ENCODE data around the gene JPH4.
A peak's percentile ranks its signal among the peaks of the same experiment; 100 is the strongest.
"Not testable (repeated sequence)": the region's sequence is repeated elsewhere in the genome, so short reads cannot be mapped to it uniquely, and the experiment has no call there.

Gene JPH4

DNA sequence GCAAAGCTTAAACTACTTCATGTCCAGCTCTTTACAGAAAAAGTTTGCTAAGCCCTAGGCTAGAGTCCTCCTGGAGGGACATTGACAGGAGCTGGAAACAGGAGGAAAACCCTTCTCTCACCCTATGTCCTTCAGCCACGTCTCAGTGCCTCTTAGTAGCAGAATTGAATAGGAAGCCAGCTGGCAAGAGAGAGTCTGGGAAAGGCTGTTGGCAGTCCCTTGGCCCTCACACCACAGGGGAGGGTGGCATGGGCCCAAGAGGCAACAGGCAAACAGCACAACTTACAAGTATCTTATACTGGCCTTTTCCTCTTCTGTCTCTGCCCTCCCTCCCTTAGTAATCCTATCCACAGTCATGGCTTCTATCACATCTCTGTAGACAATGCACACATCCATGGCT lies 29.9 kb upstream of the JPH4 start:
- no peak for DNase-seq

DNA sequence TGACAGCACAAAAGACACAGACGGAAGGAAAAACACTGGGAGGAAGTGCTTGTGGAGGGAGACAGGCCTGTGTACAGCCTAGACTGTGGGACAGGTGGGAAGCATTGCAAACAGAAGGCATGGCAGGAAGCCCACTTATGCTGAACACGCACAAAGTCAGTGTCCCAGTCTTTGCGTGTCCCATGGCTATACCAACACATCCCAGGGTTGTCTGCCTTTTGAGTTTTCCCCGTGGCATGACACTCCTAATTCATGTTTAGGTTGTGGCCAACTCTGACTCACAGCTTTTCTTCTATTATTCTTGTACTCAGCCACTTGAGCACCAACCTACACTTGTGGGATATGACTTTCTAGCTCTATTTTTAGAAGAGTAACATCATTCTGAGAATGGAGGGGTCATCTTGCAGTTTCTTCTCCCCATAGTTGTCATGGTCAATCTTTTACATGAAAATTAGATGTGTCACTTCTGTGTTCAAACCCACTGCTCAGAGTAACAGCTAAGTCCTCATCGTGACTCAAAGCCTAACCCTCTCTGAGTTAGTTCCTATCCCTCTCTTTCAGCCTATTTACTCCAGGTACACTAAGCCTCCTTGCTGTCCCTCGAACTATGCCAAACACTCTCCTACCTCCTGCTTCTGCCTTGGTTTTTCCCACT lies 27.5 kb upstream of the JPH4 start:
- no peak for DNase-seq

DNA sequence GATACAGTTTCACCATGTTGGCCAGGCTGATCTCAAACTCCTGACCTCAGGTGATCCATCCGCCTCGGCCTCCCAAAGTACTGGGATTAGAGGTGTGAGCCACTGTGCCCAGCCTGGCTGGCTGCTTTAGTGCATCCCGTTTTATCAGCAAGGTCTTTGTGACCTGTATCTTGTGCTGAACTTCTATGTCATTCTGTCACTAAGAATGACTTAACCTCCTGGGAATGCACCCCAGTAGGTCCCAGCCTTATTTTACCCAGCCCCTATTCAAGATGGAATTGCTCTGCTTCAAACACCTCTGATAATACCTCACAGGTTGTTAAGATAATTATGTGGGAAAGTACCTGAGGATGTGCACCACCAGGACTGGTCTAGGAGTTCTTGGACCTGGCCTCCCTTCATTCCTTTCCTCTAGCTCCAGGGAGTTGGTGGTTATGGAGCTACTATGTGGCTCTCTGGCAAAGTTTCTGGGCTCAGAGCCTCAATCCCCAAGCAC lies 26.1 kb upstream of the JPH4 start:
- no peak for DNase-seq

DNA sequence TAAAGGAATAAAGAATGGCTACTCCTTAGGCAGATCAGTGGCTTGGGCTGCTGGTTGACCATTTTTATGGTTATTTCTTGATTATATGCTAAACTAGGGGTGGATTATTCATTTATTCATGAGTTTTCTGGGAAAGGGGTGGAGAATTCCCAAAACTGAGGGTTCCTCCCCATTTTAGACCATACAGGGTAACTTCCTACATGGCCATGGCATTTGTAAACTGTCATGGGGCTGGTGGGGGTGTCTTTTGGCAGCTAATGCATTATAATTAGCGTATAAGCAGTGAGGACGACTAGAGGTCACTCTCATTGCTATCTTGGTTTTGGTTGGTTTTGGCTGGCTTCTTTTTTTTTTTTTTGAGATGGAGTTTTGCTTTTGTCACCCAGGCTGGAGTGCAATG lies 25.6 kb upstream of the JPH4 start:
- DNase-seq: no peak

DNA sequence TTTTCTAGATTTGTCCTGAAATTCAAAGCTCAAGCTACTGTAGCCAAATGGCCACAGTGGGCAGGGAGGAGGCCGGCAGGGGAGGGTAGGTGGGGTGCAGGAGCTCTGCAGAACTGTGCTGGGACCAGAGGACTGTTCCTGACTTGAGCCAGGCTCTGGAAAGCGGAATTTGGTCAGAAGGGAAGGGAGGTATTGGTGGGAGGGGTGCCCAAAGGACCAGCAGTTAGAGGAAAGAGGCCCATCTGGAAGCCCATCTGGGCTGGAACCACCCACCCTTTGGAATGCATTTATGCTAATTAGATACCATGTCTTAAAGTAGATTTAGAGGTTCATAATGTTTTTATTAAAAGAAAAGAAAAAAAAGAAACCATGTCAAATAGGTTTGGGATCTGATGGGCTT lies 24.5 kb upstream of the JPH4 start:
- DNase-seq: no peak

DNA sequence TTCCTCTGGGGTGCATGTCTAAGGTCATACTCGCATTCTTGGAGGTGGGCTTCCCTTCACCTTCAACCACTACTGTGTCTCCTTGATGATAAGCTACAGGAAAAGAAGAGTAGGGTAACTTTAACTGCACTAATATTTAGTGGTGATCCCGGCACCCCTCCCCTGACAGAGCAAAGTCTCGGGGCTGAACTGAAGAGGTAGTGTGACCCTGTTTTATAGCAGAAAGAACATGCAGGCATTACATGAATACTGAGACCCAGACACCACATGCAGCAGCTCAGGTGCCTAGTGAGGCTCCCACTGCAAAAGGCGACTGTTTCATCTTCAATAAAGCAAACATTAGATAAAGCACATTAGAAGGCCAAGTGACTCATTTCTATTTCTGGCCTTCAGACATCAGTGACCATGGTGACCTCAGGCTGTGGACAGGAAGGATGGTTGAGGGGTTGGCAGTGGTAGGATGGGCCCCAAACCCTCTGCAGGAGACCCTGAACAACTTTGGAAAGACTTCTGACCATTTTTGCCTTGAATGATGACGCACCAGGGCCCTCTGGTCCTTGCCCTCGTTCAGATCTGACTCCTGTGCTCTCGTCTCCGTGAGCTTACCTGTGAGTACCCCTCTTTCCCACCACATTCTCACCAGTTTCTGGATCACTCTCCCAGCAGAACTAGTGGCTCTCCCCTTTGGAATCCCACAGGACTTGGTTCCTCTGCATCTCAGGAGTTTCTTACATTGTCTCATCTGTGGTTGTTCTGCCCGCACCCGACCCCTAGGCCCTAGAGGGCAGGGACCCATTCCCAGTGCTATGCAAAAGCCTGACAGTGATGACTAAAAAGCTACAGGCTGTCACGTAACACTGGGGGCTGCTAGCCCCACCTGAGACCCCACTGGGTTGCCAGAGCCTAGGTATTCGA lies 23.8 kb upstream of the JPH4 start:
- no peak for DNase-seq

DNA sequence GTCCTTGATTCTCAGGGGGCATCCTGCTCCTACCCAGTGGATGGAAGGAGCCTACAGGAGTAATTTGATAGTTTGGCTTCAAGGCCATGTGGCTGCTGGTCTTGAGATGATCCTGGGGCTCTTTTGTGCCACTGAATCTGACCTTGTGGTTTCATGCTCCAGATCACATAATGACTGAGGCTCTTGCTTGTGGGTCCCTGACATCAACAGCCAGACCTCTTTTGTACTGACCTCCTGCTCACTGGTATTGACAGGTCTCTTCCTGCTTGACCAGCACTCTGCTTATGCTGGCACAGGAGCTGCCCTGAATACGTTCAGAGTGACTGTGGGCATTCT lies 23.2 kb upstream of the JPH4 start:
- no peak for DNase-seq

DNA sequence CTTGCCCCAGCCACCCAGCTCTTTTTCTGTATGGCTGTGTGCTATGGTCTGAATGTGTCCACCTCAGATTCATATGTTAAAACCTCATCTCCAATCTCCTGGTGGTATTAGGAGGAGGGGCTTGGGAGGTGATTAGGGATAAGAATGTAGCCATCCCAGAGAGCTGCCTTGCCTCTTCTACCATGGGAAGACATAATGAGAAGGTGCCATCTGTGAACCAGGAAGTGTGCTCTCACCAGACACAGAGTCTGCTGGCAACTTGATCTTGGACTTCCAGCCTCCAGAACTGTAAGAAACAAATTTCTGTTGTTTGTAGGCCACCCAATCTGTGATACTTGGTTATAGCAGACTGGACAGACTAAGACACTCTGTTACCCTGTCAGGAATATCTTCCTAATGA lies 22.8 kb upstream of the JPH4 start:
- DNase-seq: no peak

DNA sequence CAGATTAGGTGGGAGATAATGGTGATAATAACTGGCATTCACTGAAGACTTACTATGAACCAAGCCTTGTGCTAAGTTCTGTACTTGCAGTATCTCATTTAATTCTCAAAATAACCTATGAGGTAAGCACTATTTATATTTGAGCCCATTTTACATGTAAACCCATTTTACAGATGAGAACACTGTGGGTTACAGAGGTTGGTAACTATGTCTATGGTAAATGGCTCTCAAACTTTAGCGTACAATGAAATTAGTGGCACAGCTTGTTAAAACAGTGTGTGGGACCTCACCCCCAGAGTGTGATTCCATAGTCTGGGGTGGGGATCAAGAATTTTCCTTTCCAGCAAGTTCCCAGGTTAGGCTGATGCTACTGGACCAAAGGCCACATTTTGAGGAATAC lies 22.2 kb upstream of the JPH4 start:
- no peak for DNase-seq

DNA sequence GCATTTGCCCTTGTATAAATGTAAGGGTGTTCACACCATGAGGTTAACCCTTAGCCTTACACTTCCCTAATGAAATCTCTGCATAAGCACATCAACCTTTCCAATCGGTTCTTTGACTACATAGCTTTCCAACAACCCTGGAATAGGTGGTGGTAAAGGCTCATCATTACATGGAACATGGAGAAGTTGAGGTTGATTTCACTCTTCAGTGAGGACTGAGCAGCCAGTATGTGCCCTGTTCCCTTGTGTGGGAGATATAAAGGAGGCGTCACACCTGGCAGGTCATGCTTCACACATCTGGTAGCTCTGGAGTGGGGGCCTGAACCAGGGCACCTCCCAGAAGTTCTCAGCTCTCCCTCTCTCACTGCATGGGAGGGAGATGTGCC lies 21.7 kb upstream of the JPH4 start:
- DNase-seq: no peak

DNA sequence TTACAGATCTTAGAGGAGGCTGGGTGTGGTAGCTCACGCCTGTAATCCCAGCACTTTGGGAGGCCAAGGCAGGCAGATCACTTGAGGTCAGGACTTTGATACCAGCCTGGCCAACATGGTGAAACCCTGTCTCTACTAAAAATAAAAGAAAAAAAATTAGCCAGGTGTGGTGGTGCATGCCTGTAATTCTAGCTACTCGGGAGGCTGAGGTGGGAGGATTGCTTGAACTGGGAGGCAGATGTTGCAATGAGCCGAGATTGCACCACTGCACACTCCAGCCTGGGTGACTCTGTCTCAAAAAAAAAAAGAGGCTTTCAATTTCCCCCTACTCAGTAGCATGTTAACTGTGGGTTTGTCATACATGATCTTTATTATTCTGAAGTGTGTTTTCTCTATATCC lies 15.6 kb upstream of the JPH4 start:
- not testable (repeated sequence) for DNase-seq

DNA sequence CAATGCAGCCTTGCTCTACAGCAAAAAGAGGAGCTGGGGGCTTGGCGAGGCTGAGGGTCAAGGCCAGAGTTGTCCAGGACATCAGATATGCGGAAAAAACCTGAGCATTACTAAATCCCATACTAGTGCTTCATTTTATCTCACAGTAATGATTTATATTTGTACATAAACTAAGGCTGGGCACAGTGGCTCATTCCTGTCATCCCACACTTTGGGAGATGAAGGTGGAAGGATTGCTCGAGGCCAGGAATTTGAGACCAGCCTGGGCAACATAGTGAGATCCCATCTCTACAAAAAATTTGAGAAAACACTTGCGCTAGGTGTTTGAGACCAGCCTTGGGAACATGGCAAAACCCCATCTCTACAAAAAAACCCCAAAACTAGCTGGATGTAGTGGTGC lies 11.6 kb upstream of the JPH4 start:
- DNase-seq: no peak

DNA sequence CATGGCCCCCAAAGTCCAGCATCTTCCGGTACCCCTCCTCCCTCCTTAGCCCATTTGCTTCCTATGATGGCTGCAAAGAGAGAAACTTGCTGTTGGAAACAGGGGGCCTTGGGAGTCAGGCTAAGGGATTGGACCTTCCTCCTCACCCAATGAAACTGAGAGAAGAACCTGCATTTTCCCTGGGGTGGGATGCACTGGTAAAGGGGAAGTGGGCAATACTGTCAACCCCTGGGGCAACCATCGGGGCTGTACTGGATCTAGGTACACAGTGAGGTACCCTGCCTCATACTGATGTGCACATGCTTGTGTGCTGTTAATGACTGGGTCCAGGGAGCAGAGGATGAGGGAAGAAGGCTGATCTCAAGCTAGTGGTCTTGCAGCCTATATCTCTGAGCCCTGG lies 11.0 kb upstream of the JPH4 start:
- no peak for DNase-seq

DNA sequence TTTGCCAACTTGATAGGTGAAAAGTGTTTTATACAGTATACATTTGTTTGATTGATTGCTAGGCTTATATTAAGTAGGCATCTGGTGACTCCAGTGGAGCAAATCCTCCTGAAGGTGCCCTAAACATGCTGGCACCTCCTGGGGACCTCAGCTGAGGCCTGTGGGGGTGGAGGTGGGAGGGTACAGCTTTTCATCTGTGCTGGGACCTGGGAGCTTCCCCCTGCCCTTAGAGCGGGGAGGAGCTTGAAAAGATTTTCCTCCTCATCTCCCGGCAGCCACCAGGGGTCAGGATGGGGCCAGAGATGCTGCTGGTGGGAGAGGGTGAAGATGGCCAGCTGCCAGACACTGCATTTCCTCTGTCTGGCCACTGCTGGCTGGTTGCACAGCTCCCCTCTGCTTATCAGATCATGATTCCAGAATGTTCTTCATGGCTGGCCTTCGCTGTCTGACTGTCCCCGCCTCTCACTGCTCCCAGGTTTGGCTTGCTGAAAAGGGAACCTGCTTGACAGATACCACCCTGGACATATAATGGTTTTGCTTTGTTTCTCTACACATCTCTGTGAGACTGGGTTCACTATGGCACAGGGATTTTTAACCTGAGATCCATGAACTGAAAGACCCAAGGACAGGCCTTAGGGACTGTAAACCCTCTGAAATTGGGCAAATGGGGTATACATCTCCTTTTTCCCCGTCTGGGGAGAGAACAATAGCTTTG lies 10.5 kb upstream of the JPH4 start:
- DNase-seq: peak; percentile 83

DNA sequence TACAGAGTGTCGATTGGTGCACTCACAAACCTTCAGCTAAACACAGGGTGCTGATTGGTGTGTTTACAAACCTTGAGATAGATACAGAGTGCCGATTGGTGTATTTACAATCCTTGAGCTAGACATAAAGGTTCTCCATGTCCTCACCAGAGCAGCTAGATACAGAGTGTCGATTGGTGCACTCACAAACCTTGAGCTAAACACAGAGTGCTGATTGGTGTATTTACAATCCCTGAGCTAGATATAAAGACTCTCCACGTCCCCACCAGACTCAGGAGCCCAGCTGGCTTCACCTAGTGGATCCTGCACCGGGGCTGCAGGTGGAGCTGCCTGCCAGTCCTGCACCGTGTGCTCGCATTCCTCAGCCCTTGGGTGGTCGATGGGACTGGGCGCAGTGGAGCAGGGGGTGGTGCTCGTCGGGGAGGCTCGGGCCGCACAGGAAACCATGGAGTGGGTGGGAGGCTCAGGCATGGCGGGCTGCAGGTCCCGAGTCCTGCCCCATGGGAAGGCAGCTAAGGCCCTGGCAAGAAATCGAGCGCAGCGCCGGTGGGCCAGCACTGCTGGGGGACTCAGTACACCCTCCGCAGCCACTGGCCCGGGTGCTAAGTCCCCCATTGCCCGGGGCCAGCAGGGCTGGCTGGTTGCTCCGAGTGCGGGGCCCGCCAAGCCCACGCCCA lies 6.1 kb upstream of the JPH4 start:
- DNase-seq: not testable (repeated sequence)

DNA sequence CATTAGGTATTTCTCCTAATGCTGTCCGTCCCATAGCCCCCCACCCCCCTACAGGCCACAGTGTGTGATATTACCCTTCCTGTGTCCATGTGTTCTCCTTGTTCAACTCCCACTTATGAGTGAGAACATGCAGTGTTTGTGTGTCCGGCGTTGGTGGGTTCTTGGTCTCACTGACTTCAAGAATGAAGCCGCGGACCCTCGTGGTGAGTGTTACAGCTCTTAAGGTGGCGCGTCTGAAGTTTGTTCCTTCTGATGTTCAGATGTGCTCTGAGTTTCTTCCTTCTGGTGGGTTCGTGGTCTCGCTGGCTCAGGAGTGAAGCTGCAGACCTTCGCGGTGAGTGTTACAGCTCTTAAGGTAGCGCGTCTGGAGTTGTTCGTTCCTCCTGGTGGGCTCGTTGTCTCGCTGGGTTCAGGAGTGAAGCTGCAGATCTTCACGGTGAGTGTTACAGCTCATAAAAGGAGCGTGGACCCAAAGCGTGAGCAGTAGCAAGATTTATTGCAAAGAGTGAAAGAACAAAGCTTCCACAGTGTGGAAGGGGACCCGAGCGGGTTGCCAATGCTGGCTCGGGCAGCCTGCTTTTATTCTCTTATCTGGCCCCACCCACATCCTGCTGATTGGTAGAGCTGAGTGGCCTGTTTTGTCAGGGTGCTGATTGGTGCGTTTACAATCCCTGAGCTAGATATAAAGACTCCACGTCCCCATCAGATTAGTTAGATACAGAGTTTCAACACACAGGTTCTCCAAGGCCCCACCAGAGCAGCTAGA lies 5.4 kb upstream of the JPH4 start:
- DNase-seq: not testable (repeated sequence)

DNA sequence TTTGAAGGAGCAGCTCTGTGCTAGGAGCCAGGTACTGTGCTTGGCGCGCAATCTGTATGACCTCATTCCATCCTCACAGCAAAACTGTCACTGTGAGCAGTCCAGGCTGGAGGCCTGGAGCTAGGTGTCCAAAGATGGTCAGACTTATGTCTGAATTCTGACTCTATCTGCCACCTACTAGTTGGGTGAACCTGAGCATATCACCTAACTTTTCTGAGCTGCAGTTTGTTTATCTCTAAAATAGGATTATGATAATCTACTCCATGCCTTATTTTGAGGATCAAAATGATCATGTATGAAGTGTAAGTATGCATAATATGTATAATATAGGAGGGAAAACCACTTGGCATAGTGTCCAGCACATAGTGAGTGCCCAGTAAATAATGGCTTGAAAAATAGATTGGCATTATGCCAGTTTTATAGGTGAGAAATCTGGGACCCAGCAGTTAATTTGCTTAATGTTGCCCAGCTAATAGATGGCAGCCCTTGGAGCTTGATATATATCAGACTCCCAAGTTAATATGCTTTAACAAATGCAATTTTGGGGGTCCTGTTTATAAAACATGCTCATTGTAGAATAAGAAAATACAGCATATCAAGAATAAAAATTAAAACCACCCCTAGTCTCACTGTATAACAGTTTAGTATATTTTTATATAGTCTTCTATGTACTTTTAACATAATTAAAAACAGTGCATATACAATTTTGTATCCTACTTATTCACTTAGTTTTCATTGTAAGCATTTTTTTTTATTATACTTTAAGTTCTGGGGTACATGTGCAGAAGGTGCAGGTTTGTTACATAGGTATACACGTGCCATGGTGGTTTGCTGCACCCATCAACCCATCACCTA lies 4.5 kb upstream of the JPH4 start:
- DNase-seq: no peak

DNA sequence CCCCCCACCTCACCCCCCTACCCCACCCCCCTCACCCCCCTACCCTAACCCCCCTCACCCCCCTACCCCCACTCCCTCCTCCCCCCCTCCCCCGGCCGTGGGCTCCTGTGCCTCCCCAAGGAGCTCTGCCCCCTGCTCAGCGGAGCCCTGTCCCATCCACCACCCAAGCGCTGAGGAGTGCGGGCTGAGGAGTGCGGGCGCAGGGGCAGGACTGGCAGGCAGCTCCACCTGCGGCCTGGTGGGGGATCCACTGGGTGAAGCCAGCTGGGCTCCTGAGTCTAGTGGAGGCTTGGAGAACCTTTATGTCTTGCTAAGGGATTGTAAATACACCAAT lies 2.3 kb upstream of the JPH4 start:
- no peak for DNase-seq

DNA sequence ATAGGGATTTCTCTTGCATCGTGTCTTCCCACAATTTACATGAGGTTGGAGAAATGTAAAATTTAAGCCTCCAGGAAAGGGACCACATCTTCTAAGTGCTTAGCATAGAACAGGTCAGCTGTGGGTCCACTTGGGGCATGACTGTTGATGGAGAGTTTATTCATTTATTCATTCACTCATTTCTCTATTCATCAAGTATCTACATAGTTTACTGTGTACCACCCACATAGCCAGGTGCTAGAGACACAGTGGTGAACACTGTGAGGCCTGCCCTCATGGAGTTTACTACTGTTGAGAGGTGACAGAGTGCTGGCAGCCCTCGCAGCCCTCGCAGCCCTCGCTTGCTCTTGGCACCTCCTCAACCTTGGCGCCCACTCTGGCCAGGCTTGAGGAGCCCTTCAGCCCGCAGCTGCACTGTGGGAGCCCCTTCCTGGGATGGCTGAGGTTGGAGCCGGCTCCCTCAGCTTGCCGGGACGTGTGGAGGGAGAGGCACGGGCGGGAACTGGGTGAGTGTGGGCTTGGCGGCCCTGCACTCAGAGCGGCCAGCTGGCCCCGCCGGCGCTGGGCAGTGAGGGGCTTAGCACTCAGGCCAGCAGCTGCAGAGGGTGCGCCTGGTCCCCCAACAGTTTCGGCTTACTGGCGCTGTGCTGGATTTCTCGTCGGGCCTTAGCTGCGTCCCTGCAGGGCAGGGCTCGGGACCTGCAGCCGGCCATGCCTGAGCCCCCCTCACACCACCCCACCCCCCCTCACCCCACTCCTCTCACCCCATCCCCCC lies 1.7 kb upstream of the JPH4 start:
- no peak for DNase-seq

DNA sequence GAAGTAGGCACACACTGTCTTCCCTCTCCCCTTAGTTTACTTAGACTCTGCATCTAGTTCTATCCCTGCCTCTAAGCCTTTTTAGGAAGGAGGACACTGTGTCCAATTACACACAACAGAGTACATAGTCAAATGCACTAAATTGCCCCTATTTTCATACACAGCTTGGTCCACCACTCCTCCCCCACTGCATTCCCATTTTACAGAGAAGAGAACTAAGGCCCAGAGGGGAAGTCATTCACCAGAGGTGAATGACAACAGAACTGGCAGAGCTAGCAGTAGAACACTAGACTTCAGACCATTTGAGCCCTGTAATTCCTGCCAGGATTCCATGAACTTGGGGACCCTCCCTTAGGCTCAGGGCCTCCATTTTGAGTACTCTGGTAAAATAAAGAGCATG lies 1.1 kb upstream of the JPH4 start:
- DNase-seq: no peak

DNA sequence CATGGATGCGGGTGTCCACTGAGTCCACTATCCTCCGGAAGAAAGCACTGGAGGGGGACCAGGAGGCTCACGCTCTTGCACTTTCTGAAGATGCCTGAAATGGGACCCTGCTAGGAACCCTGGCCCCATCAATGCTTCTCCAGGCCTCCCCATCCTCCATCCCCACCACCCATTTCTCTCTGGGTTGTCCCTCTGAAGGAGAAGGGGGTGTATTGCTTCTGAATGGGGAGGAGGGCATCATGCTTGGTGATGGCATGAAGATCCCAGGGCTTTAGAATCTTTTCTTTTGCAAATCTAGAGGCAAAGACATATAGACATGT lies 681 bp upstream of the JPH4 start:
- no peak for DNase-seq
